Endothelial cell of umbilical vein (primary cell): ENCODE data around the gene SH3RF1. TPM values are rescaled to one million over a fixed set of nuclear protein-coding genes. Genes with fewer than 3 reads are reported as not detected.

Experiments
- BruUV-seq: library from RNA; stranded (reverse); fragments of 400-500 nt; replicated peaks from 2 replicates; lab custom pipeline; 2021; lab: Mats Ljungman, UMichigan
- CTCF ChIA-PET: fragments of 300-600, 350-600 bp; sonication (Branson Sonifier 250); formaldehyde crosslinking; loops from one replicate; lab custom pipeline; 2021; ENCODE audit warnings: antibody characterized with exemption, inconsistent platforms; lab: Charles Lee
- POLR2A ChIA-PET: fragments of 300-600, 350-600 bp; sonication (Branson Sonifier 250); formaldehyde crosslinking; loops from one replicate; lab custom pipeline; 2021; ENCODE audit warnings: antibody characterized with exemption, inconsistent platforms; lab: Charles Lee
- DNase-seq: peaks from one replicate; pipeline ENCODE4 v3.0.0-alpha.2; 2011; ENCODE audit warnings: low read depth, low spot score
- FAIRE-seq: peaks from 2 replicates; lab custom pipeline; 2011; peaks lifted over from hg19 to GRCh38; lab: Jason Lieb, UNC
- H2AFZ ChIP-seq: 2 replicates; pipeline ENCODE4 v1.6.0; 2012; ENCODE audit warnings: low read depth, low read length, control low read depth, inconsistent platforms
- H3K27ac ChIP-seq: 2 replicates; pipeline ENCODE4 v1.5.1; 2011; ENCODE audit warnings: low read depth, mild to moderate bottlenecking, control low read depth, low read length, moderate library complexity; ENCODE audit not compliant: insufficient read depth
- H3K27me3 ChIP-seq, 2 experiments: 2 replicates each; pipeline versions ENCODE4 v1.6.0 to v1.6.1; 2011; ENCODE audit warnings: low read length in 2 of 2, mixed read lengths in 1 of 2; ENCODE audit not compliant: control insufficient read depth in 2 of 2, insufficient read depth in 2 of 2
- H3K36me3 ChIP-seq, 2 experiments: 2 replicates in 1 of 2; 3 replicates in 1 of 2; pipeline ENCODE4 v1.5.1; 2011; ENCODE audit warnings: low read length in 2 of 2, mild to moderate bottlenecking in 1 of 2, moderate library complexity in 1 of 2; ENCODE audit not compliant: control insufficient read depth in 2 of 2, insufficient read depth in 2 of 2; ENCODE audit errors: extremely low read depth in 1 of 2
- H3K4me1 ChIP-seq: 3 replicates; pipeline ENCODE4 v1.5.1; 2011; ENCODE audit warnings: mild to moderate bottlenecking, low read length; ENCODE audit not compliant: control insufficient read depth, insufficient read depth; ENCODE audit errors: extremely low read depth
- H3K4me2 ChIP-seq: 2 replicates; pipeline ENCODE4 v1.6.1; 2011; ENCODE audit warnings: low read length, control low read depth, mixed read lengths; ENCODE audit not compliant: insufficient read depth
- H3K4me3 ChIP-seq, 3 experiments: fragments of 200-600 bp in 1 of 3; sonication (generic), shearing (Covaris generic) in 1 of 3; replicated peaks in 1 of 3; 2 replicates each; pipeline ENCODE4 v1.5.1; 2011 to 2016; ENCODE audit warnings: control low read depth in 3 of 3, low read length in 3 of 3, mild to moderate bottlenecking in 2 of 3, inconsistent platforms in 1 of 3, low read depth in 1 of 3, moderate library complexity in 1 of 3; ENCODE audit not compliant: insufficient read depth in 1 of 3
- H3K79me2 ChIP-seq: 2 replicates; pipeline ENCODE4 v1.6.0; 2012; ENCODE audit warnings: low read length, inconsistent platforms; ENCODE audit not compliant: control insufficient read depth, insufficient read depth
- H3K9ac ChIP-seq: replicated peaks from 2 replicates; pipeline ENCODE3; 2011; ENCODE audit warnings: low read length, control low read depth; ENCODE audit not compliant: insufficient read depth; ENCODE audit errors: extremely low read depth
- H3K9me1 ChIP-seq: replicated peaks from 3 replicates; pipeline ENCODE4 v1.6.0; 2011; ENCODE audit warnings: mild to moderate bottlenecking, low read length; ENCODE audit not compliant: control insufficient read depth, insufficient read depth; ENCODE audit errors: extremely low read depth
- H3K9me3 ChIP-seq: replicated peaks from 2 replicates; pipeline ENCODE4 v1.5.1; 2012; ENCODE audit warnings: low read length, inconsistent platforms; ENCODE audit not compliant: control insufficient read depth, insufficient read depth
- H4K20me1 ChIP-seq: replicated peaks from 2 replicates; pipeline ENCODE3; 2011; ENCODE audit warnings: mild to moderate bottlenecking, low read length; ENCODE audit not compliant: control insufficient read depth, insufficient read depth; ENCODE audit errors: extremely low read depth
- CTCF ChIP-seq, 2 donors: IDR thresholded peaks; 1 replicate in 1 of 2; 2 replicates in 1 of 2; pipeline ENCODE4 v1.5.1; 2011; ENCODE audit warnings: low read length in 2 of 2, mild to moderate bottlenecking in 2 of 2, moderate library complexity in 2 of 2, control low read depth in 1 of 2, inconsistent platforms in 1 of 2, low read depth in 1 of 2; ENCODE audit not compliant: insufficient read depth in 1 of 2; ENCODE audit errors: extremely low read depth in 1 of 2
- EZH2 ChIP-seq: IDR thresholded peaks from 2 replicates; pipeline ENCODE4 v1.6.1; 2012; ENCODE audit warnings: borderline replicate concordance, low read depth, mild to moderate bottlenecking, moderate library complexity, low read length, inconsistent platforms; ENCODE audit not compliant: severe bottlenecking
- FOS ChIP-seq: IDR thresholded peaks from 2 replicates; pipeline ENCODE4 v1.6.1; 2011; ENCODE audit warnings: mild to moderate bottlenecking, low read length, moderate library complexity, borderline replicate concordance; ENCODE audit not compliant: insufficient read depth
- GATA2 ChIP-seq: IDR thresholded peaks from 2 replicates; pipeline ENCODE4 v1.7.0; 2011; ENCODE audit warnings: low read depth, mild to moderate bottlenecking, moderate library complexity, mixed read lengths, low read length; ENCODE audit not compliant: insufficient read length, insufficient read depth
- JUN ChIP-seq: IDR thresholded peaks from 2 replicates; pipeline ENCODE4 v1.6.1; 2011; ENCODE audit warnings: borderline replicate concordance, low read depth; ENCODE audit not compliant: insufficient read length, insufficient read depth
- MAX ChIP-seq: IDR thresholded peaks from 2 replicates; pipeline ENCODE4 v1.6.1; 2011; ENCODE audit not compliant: insufficient read depth, insufficient read length
- MYC ChIP-seq: IDR thresholded peaks from one replicate; pipeline ENCODE4 v1.6.1; 2011; ENCODE audit warnings: mild to moderate bottlenecking, low read depth, low read length
- POLR2A ChIP-seq: IDR thresholded peaks from 2 replicates; pipeline ENCODE4 v1.6.1; 2012; ENCODE audit warnings: low read depth, mild to moderate bottlenecking, control low read depth, low read length
- POLR2AphosphoS5 ChIP-seq: IDR thresholded peaks from 2 replicates; pipeline ENCODE4 v1.6.1; 2012; ENCODE audit warnings: low read depth, mild to moderate bottlenecking, control low read depth, low read length, moderate library complexity; ENCODE audit not compliant: insufficient read depth
- dilution Hi-C: fragments of 300-500 bp; cut with MboI; formaldehyde crosslinking; loops from one replicate; pipeline ENCODE4 v1.15.0; 2019; ENCODE audit warnings: low sequenced_read_pairs; ENCODE audit not compliant: extremely low pct_ligation_motif_present
- intact Hi-C: fragments of 100-400 bp; cut with micrococcal nuclease; formaldehyde crosslinking; loops from one replicate; pipeline ENCODE4 v1.10.0; 2022
- polyA plus RNA-seq, 4 experiments: library from polyadenylated mRNA; depleted of rRNA in 3 of 4; stranded (reverse) in 3 of 4; unstranded in 1 of 4; fragments of >200 nt; gene quantifications; 2 replicates each; pipeline versions ENCODE4 v1.2.1 to v1.2.3, GENCODE V29; 2011 to 2012; ENCODE audit warnings: missing spikeins in 1 of 4
- total RNA-seq: library from RNA; stranded (reverse); gene quantifications from 2 replicates; pipeline ENCODE4 v1.2.3, GENCODE V29; 2021

The SH3RF1 gene
- total and polyA plus RNA-seq, 2 donors (not counting 3 experiments of a cell fraction or from before 2014, with no cell fraction given): 16.2 to 24.9 TPM

- ChIA-PET POLR2A (interaction anchor here (1.2 to 2.6 kb wide), 6 partner anchors 13 to 188 kb away, joined by 3 to 9 read pairs (median 3); no protein-coding TSS in a partner anchor), CTCF (interaction anchor here (0.9 to 3.4 kb wide), 16 partner anchors 8 to 259 kb away, joined by 3 to 31 read pairs (median 5); partner anchors contain the start of gene CBR4)
- peaks cover 2% of the 10 kb centered on the region for H4K20me1 ChIP-seq
- dilution Hi-C loops (no loop called here), intact Hi-C loops (loop anchor here (1.0 kb wide), 2 partner anchors 12 to 40 kb away; no protein-coding TSS in a partner anchor)
- H2AFZ ChIP-seq: peak overlapping the region; percentile 26
- DNase-seq: peak; percentile 61
- peak overlapping the region; percentile 91 for H3K27ac ChIP-seq
- peak overlapping the region; percentile 85 for H3K9ac ChIP-seq
- BruUV-seq: TSS peak; percentile 24
- peak; percentile 73 for FAIRE-seq
- H3K36me3 ChIP-seq: peaks cover 3 to 6% of the 10 kb centered on the region in 2 experiments
- peaks cover 45% of the 10 kb centered on the region for H3K4me1 ChIP-seq
- peaks cover 65% of the 10 kb centered on the region for H3K79me2 ChIP-seq
- peak overlapping the region; percentile 100 for H3K4me2 ChIP-seq
- TF ChIP-seq POLR2A (no peak), CTCF (IDR thresholded peaks at IDR 0.05; ENCODE audit: extremely low read depth in 1 of 2, insufficient read depth in 1 of 2, low read depth in 1 of 2, low read length in 2 of 2) (no peak), MYC (no peak), EZH2 (no peak), MAX (no peak), POLR2AphosphoS5 (no peak), FOS (peak; percentile 68), JUN (no peak), GATA2 (peak; percentile 36)
- no peaks in the 10 kb centered on the region for H3K9me3 ChIP-seq
- H3K4me3 ChIP-seq: peak overlapping the region; percentile 63 to 99 (median 99)
- H3K27me3 ChIP-seq: no peaks in the 10 kb centered on the region
- H3K9me1 ChIP-seq: no peaks in the 10 kb centered on the region
These were observed 1.6 kb downstream of the SH3RF1 start for GRCh38 chr4:169268951-169269760.
